GM10847 (cell line): ENCODE results near the gene MSLN.

Source experiments
- POLR2A ChIP-seq: IDR thresholded peaks from 2 replicates; pipeline ENCODE4 v1.6.1; 2011; ENCODE audit not compliant: insufficient read length; ENCODE audit errors: extremely low read depth

The MSLN gene

GRCh38 chr16:774086-775001, 13.8 kb downstream of the MSLN start:
- TF ChIP-seq POLR2A = no peak

DNA sequence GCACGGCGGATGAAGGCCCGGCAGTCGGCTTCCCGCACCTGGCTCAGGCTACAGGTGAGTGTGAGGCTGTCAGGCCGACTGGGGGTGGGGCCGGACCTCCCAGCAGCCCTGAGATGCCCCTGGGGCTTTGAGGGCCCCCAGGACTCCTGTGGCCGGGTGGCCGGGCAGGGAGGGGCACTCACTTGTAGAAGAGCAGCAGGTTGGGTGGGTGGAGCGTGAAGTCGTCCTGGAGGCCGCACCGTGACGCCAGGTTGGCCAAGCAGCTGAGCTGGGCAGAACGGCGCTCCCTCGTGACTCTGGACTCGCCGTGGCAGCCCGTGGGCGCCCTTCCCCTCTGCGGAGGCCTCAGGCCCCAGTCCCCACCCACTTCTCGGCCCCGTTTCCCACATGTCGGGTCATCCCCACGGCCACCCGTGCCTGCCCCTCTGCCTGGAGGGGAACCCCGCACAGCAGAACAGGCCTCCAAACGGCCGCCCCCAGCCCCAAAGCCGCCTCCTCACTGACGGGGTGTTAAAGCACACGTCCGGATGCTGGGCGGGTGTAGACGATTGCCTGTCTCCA, 14.8 kb downstream of the MSLN start:
- TF ChIP-seq POLR2A = no peak

DNA sequence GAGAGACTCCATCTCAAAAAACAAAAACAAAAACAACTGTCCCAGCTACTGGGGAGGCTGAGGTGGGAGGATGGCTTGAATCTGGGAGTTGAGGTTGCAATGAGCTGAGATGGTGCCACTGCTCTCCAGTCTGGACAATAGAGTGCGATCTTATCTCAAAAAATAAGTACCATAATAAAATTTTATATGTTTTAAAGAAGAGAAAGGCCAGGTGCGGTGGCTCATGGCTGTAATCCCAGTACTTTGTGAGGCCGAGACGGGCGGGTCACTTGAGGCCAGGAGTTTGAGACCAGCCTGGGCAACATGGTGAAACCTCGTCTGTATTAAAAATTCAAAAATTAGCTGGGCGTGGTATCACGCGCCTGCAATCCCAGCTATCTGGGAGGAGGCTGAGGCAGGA, 16.3 kb downstream of the MSLN start:
- TF ChIP-seq POLR2A = no peak

GRCh38 chr16:777826-778225, 17.3 kb downstream of the MSLN start:
- no peak for TF ChIP-seq POLR2A

DNA sequence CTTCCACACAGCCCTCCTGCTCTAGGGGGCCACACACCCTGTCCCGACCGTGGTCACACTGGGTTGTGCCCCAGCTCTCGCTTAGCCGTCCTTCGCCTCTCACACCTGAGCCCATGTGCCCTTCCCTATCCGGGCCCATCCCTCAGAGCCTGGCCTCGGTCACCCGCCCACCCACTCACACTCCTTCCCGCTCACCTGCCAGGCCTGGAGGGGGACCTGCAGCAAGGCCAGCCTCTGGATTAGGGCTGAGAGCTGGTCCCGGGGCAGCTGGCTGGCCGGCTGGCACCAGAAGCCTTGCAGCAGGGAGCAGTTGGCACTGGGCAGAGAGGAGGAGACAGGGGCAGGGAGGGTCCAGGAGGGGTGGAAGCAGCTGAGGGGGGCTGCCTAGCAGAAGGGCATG, 17.9 kb downstream of the MSLN start:
- TF ChIP-seq POLR2A = no peak

DNA sequence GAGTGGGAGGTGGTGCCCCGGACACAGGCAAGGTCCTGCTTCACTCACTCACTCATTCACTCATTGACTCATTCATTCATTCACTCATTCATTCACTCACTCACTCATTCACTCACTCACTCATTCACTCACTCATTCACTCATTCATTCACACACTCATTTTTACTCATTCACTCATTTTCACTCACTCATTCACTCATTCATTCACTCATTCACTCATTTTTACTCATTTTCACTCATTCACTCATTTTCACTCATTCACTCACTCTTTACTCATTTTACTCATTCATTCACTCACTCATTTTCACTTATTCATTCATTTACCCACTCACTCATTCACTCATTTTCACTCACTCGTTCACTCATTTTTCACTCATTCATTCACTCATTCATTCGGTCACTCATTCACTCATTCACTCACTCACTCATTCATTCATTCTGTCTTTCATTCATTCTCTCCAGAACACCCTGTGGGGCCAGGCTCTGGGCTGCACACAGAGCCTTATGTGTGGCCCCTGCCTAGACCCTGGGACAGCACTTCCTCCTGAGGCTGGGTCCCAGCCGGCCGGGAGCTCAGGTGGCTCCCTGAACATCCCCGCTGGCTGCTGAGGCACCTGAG, 18.5 kb downstream of the MSLN start:
- TF ChIP-seq POLR2A = no peak

DNA sequence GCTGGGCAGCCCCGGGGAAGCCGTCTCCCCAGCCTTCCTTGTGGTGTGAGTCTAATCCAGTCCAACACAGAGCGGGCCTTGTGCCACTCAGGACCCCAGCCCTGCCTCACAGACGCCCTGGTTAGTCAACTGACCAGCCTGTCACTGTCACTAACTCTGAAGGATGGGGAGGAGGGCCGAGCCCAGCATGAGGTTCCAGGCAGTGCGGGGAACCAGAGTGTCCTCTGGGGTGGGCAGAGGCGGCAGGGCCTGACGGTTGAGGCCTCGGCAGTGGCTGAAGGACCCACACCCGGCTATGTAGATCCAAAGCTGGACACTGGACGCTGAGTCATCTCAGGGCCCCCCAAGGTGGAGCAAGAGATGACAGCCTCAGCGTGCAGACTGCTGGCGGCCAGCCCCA, 19.0 kb downstream of the MSLN start:
- TF ChIP-seq POLR2A = no peak

DNA sequence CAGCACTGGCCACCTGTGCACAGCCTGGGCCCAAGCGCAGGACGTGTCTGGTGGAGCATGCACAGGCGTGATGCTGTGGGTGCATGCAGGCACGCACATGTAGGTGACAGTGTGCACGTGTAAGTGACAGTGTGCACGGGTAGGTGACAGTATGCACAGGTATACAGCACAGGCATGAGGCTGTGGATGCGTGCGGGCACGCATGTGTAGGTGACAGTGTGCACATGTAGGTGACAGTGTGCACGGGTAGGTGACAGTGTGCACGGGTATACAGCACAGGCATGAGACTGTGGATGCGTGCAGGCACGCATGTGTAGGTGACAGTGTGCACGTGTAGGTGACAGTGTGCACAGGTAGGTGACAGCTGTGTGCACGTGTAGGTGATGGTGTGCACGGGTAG, 19.8 kb downstream of the MSLN start:
- no peak for TF ChIP-seq POLR2A

- no peak for TF ChIP-seq POLR2A
These were observed 20.9 kb downstream of the MSLN start for GRCh38 chr16:781346-782010.

DNA sequence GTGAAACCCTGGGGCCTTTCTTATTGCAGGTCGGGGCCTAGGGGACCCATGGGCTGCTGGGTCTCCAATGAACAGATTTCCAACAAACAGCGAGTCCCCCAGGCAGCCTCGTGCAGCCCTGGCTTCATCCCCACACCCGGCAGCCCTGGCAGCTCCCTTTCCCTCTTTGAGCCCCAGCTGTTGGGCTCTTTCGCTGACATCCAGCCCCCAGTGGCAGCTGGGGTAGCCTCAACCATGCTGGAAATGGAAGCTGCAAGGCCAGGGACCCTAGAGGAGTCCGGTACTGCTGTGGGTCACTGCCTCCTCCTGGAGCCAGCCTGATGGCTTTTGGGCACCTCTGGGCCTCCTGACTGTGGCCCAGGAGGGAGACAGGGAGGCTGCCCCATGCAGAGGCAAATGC, 21.7 kb downstream of the MSLN start:
- TF ChIP-seq POLR2A = no peak

- no peak for TF ChIP-seq POLR2A
These were observed 22.4 kb downstream of the MSLN start for GRCh38 chr16:782766-783403.

- TF ChIP-seq POLR2A = no peak
These were observed 23.0 kb downstream of the MSLN start for GRCh38 chr16:783404-784161.

GRCh38 chr16:784431-784830, 23.9 kb downstream of the MSLN start:
- TF ChIP-seq POLR2A = no peak
